ENCODE data around the gene KRTAP9-1.

KRTAP9-1 gene

GRCh38 chr17:41178843-41179616, 10.7 kb upstream of the KRTAP9-1 start:
- H3K9ac ChIP-seq (ENCODE audit: low read length in 2 of 2) = no peak overlapping the region
- H3K4me1 ChIP-seq (ENCODE audit: control insufficient read depth, insufficient read depth, low read length) = no peaks in the 10 kb centered on the region
- H3K27ac ChIP-seq (ENCODE audit: low read length) = no peak overlapping the region
- H3K36me3 ChIP-seq (ENCODE audit: control insufficient read depth in 2 of 2, insufficient read depth in 2 of 2, low read length in 2 of 2) = no peaks in the 10 kb centered on the region
- peaks cover 0 to 8% of the 10 kb centered on the region in 2 donors for H3K27me3 ChIP-seq (ENCODE audit: control insufficient read depth in 1 of 2, insufficient read depth in 2 of 2, low read length in 2 of 2)
- H3K4me3 ChIP-seq (ENCODE audit: low read length in 2 of 2) = no peak overlapping the region
- no peaks in the 10 kb centered on the region for H3K9me3 ChIP-seq (ENCODE audit: control insufficient read depth in 2 of 2, low read length in 2 of 2)

DNA sequence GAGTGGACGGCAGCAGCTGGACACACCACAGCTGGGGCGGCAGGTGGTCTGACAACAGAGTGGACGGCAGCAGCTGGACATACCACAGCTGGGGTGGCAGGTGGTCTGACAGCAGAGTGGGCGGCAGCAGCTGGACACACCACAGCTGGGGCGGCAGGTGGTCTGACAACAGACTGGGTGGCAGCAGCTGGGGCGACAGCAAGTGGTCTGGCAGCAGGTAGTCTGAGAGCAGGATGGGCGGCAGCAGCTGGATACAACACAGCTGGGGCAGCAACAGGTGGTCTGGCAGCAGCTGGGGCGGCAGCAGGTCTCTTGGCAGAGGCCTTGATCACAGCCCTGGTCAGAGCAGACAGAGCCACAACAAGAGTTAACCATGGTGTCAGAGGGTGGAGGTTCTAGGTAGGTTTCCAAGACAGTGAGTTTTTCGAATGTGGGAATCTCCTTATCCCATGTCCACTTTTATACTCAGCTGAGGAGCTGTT, 5.2 kb upstream of the KRTAP9-1 start, which contains the start of gene KRTAP4-1:
KRTAP4-1 (minus strand) TSS at position 432 of the 482 bp plus-strand sequence; CDS start at position 375, 57 bp downstream.
- H3K4me3 ChIP-seq (ENCODE audit: low read length in 2 of 2) = no peak within 1 kb of the TSS
- H3K27me3 ChIP-seq (ENCODE audit: control insufficient read depth in 1 of 2, insufficient read depth in 2 of 2, low read length in 2 of 2) = peaks cover 0 to 4% of the 10 kb centered on the region in 2 donors
- H3K9me3 ChIP-seq (ENCODE audit: control insufficient read depth in 2 of 2, low read length in 2 of 2) = no peaks in the 10 kb centered on the region
- H3K4me1 ChIP-seq (ENCODE audit: control insufficient read depth, insufficient read depth, low read length) = no peaks in the 10 kb centered on the region
- no peaks in the 10 kb centered on the region for H3K36me3 ChIP-seq (ENCODE audit: control insufficient read depth in 2 of 2, insufficient read depth in 2 of 2, low read length in 2 of 2)
- no peak within 1 kb of the TSS for H3K9ac ChIP-seq (ENCODE audit: low read length in 2 of 2)
- H3K27ac ChIP-seq (ENCODE audit: low read length) = no peak within 1 kb of the TSS

DNA sequence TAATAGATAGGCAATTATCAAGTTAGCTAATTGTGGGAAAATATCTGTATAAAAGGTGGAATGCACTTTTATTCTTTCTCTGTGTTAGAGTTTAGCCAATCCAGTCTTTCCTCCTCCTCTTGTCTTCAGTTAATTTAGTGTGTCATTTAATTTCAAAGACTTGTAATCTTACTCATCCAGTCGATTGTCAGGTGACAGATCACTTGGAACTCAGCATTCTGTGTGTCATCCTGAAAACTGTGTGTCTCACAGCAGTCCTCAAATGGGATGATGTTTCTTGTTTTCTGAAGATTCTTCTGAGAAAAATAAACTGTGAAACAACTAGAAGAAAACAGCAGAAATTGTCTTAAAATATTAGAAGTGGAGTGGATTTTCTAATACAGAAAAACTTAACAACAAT, 4.7 kb upstream of the KRTAP9-1 start:
- Histone ChIP-seq H3K36me3 (ENCODE audit: control insufficient read depth in 2 of 2, insufficient read depth in 2 of 2, low read length in 2 of 2) (no peaks in the 10 kb centered on the region), H3K4me3 (ENCODE audit: low read length in 2 of 2) (no peak overlapping the region), H3K4me1 (ENCODE audit: control insufficient read depth, insufficient read depth, low read length) (no peaks in the 10 kb centered on the region), H3K27ac (ENCODE audit: low read length) (no peak overlapping the region), H3K27me3 (ENCODE audit: control insufficient read depth in 1 of 2, insufficient read depth in 2 of 2, low read length in 2 of 2) (peaks cover 0 to 4% of the 10 kb centered on the region in 2 donors), H3K9ac (ENCODE audit: low read length in 2 of 2) (no peak overlapping the region), H3K9me3 (ENCODE audit: control insufficient read depth in 2 of 2, low read length in 2 of 2) (no peaks in the 10 kb centered on the region)

- peaks cover 0 to 4% of the 10 kb centered on the region in 2 donors for H3K27me3 ChIP-seq (ENCODE audit: control insufficient read depth in 1 of 2, insufficient read depth in 2 of 2, low read length in 2 of 2)
These were observed 2.8 kb upstream of the KRTAP9-1 start for GRCh38 chr17:41186872-41187271.

GRCh38 chr17:41190328-41190727, 641 bp downstream of the KRTAP9-1 start:
- H3K4me1 ChIP-seq (ENCODE audit: control insufficient read depth, insufficient read depth, low read length) = no peaks in the 10 kb centered on the region
- H3K27ac ChIP-seq (ENCODE audit: low read length) = no peak overlapping the region
- no peaks in the 10 kb centered on the region for H3K9me3 ChIP-seq (ENCODE audit: control insufficient read depth in 2 of 2, low read length in 2 of 2)
- no peak overlapping the region for H3K4me3 ChIP-seq (ENCODE audit: low read length in 2 of 2)
- H3K27me3 ChIP-seq (ENCODE audit: control insufficient read depth in 1 of 2, insufficient read depth in 2 of 2, low read length in 2 of 2) = peaks cover 0 to 4% of the 10 kb centered on the region in 2 donors
- no peak overlapping the region for H3K9ac ChIP-seq (ENCODE audit: low read length in 2 of 2)
- no peaks in the 10 kb centered on the region for H3K36me3 ChIP-seq (ENCODE audit: control insufficient read depth in 2 of 2, insufficient read depth in 2 of 2, low read length in 2 of 2)

More at GRCh38 chr17:41186872-41187271, 2.8 kb upstream of the KRTAP9-1 start:
- H3K4me1 ChIP-seq (ENCODE audit: control insufficient read depth, insufficient read depth, low read length) = no peaks in the 10 kb centered on the region
- H3K9me3 ChIP-seq (ENCODE audit: control insufficient read depth in 2 of 2, low read length in 2 of 2) = no peaks in the 10 kb centered on the region
- H3K9ac ChIP-seq (ENCODE audit: low read length in 2 of 2) = no peak overlapping the region
- H3K4me3 ChIP-seq (ENCODE audit: low read length in 2 of 2) = no peak overlapping the region
- H3K36me3 ChIP-seq (ENCODE audit: control insufficient read depth in 2 of 2, insufficient read depth in 2 of 2, low read length in 2 of 2) = no peaks in the 10 kb centered on the region
- no peak overlapping the region for H3K27ac ChIP-seq (ENCODE audit: low read length)

DNA sequence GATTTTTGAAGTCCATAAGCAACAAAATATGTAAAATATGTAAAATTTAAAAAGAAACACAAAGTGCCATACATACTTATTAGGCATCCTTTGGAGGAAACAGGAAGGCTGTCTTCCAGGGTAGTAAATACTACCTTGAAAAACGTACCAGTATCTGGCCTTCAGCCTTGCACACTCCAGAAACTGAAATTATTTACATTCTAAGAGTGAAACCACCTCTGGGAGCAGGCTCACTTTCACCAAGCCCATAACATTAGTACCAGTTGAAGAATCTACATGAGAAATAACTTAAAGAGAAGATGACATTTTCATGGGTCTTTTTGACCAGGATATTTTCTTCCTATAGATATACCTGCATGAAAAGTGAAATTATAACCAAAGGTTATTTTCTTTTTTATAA, 6.4 kb downstream of the KRTAP9-1 start:
- H3K4me3 ChIP-seq (ENCODE audit: low read length in 2 of 2) = no peak overlapping the region
- H3K27me3 ChIP-seq (ENCODE audit: control insufficient read depth in 1 of 2, insufficient read depth in 2 of 2, low read length in 2 of 2) = no peaks in the 10 kb centered on the region
- H3K36me3 ChIP-seq (ENCODE audit: control insufficient read depth in 2 of 2, insufficient read depth in 2 of 2, low read length in 2 of 2) = no peaks in the 10 kb centered on the region
- H3K27ac ChIP-seq (ENCODE audit: low read length) = no peak overlapping the region
- H3K9ac ChIP-seq (ENCODE audit: low read length in 2 of 2) = no peak overlapping the region
- H3K9me3 ChIP-seq (ENCODE audit: control insufficient read depth in 2 of 2, low read length in 2 of 2) = no peaks in the 10 kb centered on the region
- H3K4me1 ChIP-seq (ENCODE audit: control insufficient read depth, insufficient read depth, low read length) = no peaks in the 10 kb centered on the region

- no peaks in the 10 kb centered on the region for H3K4me1 ChIP-seq (ENCODE audit: control insufficient read depth, insufficient read depth, low read length)
- H3K9ac ChIP-seq (ENCODE audit: low read length in 2 of 2) = no peak overlapping the region
- no peak overlapping the region for H3K4me3 ChIP-seq (ENCODE audit: low read length in 2 of 2)
- no peaks in the 10 kb centered on the region for H3K36me3 ChIP-seq (ENCODE audit: control insufficient read depth in 2 of 2, insufficient read depth in 2 of 2, low read length in 2 of 2)
- no peak overlapping the region for H3K27ac ChIP-seq (ENCODE audit: low read length)
- no peaks in the 10 kb centered on the region for H3K9me3 ChIP-seq (ENCODE audit: control insufficient read depth in 2 of 2, low read length in 2 of 2)
- no peaks in the 10 kb centered on the region for H3K27me3 ChIP-seq (ENCODE audit: control insufficient read depth in 1 of 2, insufficient read depth in 2 of 2, low read length in 2 of 2)
These were observed 9.9 kb downstream of the KRTAP9-1 start for GRCh38 chr17:41199421-41200078.

GRCh38 chr17:41211845-41212466, 22.3 kb downstream of the KRTAP9-1 start:
- Histone ChIP-seq H3K4me1 (ENCODE audit: control insufficient read depth, insufficient read depth, low read length) (no peaks in the 10 kb centered on the region), H3K9me3 (ENCODE audit: control insufficient read depth in 2 of 2, low read length in 2 of 2) (no peaks in the 10 kb centered on the region), H3K36me3 (ENCODE audit: control insufficient read depth in 2 of 2, insufficient read depth in 2 of 2, low read length in 2 of 2) (no peaks in the 10 kb centered on the region), H3K4me3 (ENCODE audit: low read length in 2 of 2) (no peak overlapping the region), H3K9ac (ENCODE audit: low read length in 2 of 2) (no peak overlapping the region), H3K27ac (ENCODE audit: low read length) (no peak overlapping the region), H3K27me3 (ENCODE audit: control insufficient read depth in 1 of 2, insufficient read depth in 2 of 2, low read length in 2 of 2) (peaks cover 0 to 4% of the 10 kb centered on the region in 2 donors)

- no peak overlapping the region for H3K27ac ChIP-seq (ENCODE audit: low read length)
- peaks cover 0 to 4% of the 10 kb centered on the region in 2 donors for H3K27me3 ChIP-seq (ENCODE audit: control insufficient read depth in 1 of 2, insufficient read depth in 2 of 2, low read length in 2 of 2)
- no peak overlapping the region for H3K4me3 ChIP-seq (ENCODE audit: low read length in 2 of 2)
- no peaks in the 10 kb centered on the region for H3K9me3 ChIP-seq (ENCODE audit: control insufficient read depth in 2 of 2, low read length in 2 of 2)
- H3K9ac ChIP-seq (ENCODE audit: low read length in 2 of 2) = no peak overlapping the region
- H3K36me3 ChIP-seq (ENCODE audit: control insufficient read depth in 2 of 2, insufficient read depth in 2 of 2, low read length in 2 of 2) = no peaks in the 10 kb centered on the region
- no peaks in the 10 kb centered on the region for H3K4me1 ChIP-seq (ENCODE audit: control insufficient read depth, insufficient read depth, low read length)
These were observed 23.0 kb downstream of the KRTAP9-1 start for GRCh38 chr17:41212524-41213169.

DNA sequence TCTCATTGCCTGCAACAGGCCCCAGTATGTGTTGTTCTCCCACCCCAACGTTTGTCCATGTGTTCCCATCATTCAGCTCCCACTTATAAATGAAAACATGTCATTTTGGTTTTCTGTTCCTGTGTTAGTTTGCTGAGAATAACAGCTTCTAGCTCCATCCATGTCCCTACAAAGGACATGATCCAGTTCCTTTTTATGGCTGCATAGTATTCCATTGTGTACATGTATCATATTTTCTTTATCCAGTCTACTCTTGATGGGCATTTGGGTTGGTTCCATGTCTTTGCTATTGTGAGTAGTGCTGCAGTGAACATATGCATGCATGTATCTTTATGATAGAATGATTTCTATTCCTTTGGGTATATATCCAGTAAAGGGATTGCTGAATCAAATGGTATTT, 26.0 kb downstream of the KRTAP9-1 start:
- Histone ChIP-seq H3K9ac (ENCODE audit: low read length in 2 of 2) (no peak overlapping the region), H3K27me3 (ENCODE audit: control insufficient read depth in 1 of 2, insufficient read depth in 2 of 2, low read length in 2 of 2) (peaks cover 0 to 4% of the 10 kb centered on the region in 2 donors), H3K27ac (ENCODE audit: low read length) (no peak overlapping the region), H3K4me3 (ENCODE audit: low read length in 2 of 2) (no peak overlapping the region), H3K9me3 (ENCODE audit: control insufficient read depth in 2 of 2, low read length in 2 of 2) (no peaks in the 10 kb centered on the region), H3K4me1 (ENCODE audit: control insufficient read depth, insufficient read depth, low read length) (no peaks in the 10 kb centered on the region), H3K36me3 (ENCODE audit: control insufficient read depth in 2 of 2, insufficient read depth in 2 of 2, low read length in 2 of 2) (no peaks in the 10 kb centered on the region)
